Forelimb muscle (tissue), 1 donor: ENCODE results near the gene GLT8D1. TPM values are rescaled to one million over a fixed set of nuclear protein-coding genes. Genes with fewer than 3 reads are reported as not detected.

Experiments
- DNase-seq: peaks from one replicate; pipeline ENCODE4 v3.0.0-alpha.2; 2013; ENCODE audit warnings: low read depth
- polyA plus RNA-seq: library from polyadenylated mRNA; unstranded; fragments of 120-200 nt; gene quantifications from one replicate; pipeline ENCODE4 v1.2.1, GENCODE V29; 2013; ENCODE audit not compliant: insufficient read length

GLT8D1 gene
- polyA plus RNA-seq, 1 donor, result 63.7 TPM

DNA sequence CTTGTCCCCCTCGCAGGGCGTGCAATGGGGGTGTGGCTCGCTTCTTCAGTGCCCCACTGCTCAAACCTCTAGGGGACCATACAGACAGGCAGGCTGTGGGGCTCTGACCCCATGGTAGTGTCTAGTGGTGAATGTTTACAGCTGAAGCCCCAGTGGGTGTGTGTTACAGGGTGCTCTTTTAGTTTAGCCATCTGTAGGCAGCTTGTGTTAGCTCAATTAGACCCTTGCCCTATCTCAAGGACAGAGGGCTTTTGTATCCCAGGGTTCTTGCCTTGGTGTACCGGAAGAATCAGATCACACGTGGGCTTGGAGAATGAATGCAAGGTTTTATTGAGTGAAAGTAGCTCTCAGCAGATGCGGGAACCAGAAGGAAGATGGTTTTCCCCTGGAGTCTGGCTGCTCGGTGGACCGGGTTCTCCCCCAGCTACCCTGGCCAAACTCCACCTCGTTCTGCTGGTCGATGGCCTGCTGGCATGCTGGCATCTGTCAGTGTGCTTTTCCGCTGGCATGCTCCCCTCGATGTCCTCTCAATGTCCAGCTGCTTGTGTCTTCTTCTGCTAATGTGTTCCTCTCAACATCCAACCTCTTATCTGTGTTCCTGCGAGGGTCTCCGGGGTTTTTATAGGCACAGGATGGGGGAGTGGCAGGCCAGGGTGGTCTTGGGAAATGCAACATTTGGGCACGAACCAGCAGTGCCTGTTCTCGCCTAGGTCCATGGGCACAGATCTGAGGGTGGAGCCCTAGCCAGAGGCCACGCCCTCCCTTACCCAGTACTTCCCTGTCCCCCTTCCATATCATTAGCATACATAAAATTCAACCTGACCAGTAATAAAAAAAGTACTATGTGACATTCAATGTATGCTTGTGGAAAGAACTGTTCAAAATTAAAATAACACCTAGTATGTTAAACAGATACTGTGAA lies 7.0 kb upstream of the GLT8D1 start:
- no peak for DNase-seq

DNA sequence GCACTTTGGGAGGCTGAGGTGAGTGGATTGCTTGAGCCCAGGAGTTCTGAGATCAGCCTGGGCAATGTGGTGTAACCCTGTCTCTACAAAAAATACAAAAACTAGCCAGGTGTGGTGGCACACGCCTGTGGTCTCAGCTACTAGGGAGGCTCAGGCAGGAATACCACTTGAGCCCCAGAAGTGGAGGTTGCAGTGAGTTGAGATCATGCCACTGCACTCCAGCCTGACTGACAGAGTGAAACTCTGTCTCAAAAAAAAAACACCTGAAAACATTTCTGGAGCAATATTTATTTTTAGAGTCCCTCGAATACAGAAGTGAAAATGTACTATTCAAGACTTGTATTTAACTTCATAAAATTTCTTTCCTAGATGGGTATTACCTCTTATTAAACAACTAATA lies 4.9 kb upstream of the GLT8D1 start:
- DNase-seq, result no peak

DNA sequence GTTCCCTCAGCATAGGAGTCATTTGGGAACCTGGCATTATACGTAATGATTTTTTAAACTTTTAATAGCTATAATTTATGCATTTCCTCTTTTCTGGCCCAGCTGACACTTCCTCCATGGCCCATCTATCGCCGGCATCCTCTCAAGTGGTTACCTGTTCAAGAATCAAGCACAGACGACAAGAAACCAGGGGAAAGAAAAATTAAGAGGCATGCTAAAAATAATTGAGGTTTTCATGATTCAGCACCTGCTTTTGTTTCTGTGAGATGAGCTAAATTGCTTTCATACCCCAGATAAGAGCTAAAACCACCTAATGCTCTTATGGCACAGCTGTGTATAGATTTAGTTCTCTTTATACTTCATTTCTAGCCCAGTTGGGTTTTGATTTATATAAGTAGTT lies 2.0 kb upstream of the GLT8D1 start:
- no peak for DNase-seq

DNA sequence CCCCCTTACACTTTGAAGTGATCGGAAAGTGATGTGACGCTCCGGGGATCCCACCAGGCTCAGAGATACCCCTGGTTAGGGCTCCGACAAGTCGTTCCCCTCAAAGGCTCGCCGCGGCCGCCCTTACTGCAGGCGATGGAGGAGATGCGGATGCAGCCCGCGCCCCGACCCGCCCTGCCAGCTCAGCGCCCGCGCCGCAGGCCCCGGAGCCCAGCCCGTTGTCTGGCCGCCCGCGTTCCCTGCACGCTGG lies 228 bp downstream of the GLT8D1 start:
- DNase-seq, result no peak

DNA sequence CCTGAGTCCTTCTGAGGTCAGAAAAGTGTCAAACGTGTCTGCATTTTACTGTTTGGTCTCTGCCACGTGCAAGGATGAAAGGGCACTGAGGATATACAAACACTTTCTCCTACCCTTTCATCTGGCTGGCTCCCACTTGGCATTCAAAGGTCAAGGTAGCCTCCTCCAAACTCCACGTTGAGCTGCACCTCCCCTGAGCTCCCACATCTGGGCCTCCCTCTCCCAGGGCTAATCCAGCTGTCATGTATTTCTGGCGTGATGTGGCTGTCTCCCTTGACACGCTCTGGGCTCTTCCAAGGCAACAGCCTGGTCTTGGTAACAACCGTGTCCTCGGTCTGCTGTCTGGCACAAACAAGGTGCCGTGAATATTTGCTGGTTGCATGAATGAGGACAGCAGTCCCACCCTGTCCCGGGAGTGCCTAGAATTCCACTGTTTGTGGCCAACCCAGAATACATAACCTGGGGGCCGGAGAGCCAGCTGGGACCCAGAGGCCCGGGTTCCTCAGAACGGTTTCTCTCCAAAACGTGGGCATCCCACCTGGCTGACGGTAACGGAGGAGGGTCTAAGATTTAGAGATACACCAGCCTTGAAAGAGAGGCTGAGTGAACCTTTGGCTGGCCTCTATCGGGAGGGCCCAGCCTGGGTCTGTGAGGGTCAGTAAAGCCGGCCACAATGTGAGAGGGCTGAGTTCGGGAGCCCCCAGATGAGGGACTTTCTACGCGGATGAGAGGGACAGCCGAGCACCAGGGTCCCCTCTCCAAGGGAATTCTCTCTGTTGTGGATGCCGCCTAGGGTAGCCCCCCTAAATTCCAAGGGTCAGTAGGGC lies 767 bp downstream of the GLT8D1 start:
- no peak for DNase-seq

DNA sequence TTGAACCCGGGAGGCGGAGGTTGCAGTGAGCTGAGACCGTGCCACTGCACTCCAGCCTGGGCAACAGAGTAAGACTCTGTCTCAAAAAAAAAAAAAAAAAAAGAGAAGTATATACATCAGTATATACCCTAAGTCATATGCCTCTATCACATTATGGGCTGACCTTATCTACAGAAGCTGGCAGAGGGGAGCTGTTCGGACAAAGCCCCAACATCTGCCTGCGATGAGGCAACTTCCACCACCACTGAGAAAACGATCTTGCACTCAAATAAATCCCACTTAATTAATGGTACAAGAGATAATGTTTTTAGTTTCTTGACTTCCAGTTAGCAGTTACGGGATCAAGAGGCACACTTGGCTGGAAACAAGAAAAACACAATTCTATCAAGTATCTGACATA lies 2.2 kb downstream of the GLT8D1 start:
- no peak for DNase-seq

DNA sequence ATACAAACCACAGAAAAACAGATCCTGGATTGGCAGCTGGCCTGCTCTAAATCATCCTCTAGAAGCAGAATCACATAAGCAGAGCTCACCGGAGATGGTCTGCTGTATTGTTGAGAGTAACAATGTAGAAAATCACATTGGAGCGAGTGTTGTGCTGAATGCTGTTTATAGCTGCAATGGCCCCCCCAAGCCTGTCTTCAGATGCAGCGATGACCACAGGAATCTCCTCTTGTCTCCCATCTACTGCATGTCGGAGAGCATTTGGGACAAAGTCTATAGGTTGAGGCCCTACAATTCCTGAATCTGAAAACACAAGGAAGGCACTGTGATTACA lies 8.0 kb downstream of the GLT8D1 start:
- DNase-seq, result no peak

DNA sequence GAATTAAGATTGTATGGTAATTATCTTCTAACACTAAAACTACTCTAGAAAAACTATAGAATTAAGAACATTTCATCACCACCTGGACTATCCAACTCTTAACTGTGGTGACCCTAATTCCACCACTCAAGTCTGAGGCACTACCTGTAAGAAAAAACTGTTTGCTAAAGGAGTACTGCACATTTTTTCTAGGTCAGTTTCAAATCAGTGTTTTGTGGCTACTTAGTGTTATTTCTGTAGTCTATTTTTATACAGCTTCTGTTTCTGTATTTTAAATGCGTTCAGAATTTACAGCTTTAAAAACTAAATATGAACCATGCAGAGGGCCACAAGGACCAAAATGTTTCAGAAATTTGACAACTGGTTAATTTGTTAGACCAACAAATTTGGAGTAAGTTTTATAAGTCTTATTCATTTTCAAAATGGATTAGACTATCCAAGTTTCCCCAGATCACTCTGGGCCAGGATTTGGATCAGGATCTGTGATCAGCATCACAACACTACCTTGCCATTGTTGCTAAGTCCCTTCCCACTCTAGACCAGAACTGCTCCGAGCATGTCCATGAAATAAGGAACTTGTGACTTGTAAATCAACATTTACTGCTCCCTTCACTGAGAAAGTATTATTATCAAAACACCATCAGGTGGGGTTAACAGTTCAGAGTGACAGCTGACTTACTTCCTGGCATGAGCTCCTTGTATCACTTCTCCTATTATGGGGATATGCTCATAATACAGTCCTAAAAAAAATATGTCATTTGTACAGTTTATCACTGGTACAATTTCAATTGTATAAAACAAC lies 8.6 kb downstream of the GLT8D1 start:
- DNase-seq, result no peak

DNA sequence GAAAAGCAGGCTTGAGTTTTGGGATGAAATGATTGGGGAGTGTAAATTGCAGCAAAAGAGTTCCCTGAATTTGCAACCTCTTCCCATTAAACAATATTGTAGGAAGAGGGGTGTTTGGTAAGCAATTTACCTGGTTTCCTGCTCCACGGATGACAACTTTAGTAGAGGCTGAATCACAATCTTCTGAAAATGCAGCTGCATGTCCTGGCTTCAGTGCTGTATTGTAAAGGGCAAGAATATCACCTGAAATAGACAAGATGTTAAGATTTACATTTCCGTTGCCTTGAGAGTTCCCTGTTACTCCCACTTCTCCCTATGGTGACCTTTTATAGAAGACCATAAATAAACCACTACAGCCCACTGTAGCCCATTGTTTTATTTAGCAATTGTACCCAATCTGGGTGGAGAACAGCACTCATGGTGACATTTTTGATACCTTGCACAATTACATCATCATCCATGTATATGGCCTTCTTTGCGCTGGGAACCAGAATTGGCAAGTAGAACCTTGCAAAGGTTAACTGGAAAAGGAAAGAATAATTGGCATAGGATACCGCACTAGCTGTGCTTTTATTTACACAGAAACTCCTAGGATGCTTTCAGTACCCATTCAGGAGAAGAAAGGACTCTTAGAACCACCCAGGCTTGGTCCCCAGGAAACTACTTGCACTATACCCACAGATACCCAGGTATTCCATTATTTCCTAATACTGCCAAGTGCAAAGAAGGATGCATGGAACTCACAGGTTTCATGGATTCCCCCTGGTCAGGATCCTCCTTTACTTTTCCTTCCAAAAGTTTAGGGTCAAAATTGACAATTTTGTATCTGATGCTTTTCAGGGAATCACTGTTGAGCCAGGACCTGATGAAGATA lies 9.6 kb downstream of the GLT8D1 start:
- DNase-seq, result no peak

DNA sequence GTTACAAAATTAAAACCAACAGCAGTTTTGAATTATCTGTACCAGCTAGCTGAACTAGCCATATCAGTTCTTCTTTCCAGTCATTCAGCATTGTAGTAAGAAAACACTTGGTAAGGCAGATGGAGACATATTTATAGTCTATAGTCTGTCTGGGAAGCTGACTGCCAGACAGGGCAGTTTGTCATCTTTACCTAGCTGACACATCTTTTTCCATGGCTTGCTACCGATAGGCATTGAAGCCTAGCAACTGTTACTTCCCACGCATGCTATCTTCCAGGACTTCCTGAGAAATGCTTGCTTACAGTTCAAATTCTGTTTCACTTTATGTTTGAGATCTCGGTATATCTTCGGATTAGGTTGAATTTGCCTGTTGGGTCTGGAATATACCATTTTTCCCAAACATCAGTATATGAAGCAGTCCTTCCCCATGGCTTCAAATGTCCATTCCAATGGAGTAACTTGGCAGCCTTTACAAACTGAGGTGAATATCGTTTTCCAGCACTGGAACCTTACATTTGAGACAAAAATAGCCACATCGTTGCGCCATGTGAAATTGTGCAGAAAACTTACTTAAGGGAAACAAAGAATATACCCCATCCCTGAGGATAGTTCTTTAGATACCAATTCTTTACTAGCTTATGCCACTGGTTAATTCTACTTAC lies 10.9 kb downstream of the GLT8D1 start:
- no peak for DNase-seq

DNA sequence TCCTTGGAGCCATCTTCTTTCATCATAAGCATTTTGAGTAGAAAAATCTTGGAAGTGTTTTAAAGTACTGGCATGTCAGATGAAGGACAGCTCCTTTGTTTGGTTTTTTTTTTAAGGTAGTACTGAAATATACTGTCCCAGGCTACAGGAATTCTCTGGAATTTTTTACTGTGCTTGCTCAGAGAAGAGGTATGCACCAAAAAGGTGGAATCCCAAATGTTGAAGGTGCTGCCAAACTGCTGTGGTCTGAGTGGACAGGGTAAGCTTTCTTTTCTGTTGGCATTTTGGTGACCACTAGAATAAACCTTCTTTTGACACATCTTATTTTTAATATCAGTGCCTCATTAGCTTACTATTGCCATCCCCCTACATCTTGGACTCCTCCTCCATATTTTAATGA lies 12.5 kb downstream of the GLT8D1 start:
- DNase-seq, result no peak

DNA sequence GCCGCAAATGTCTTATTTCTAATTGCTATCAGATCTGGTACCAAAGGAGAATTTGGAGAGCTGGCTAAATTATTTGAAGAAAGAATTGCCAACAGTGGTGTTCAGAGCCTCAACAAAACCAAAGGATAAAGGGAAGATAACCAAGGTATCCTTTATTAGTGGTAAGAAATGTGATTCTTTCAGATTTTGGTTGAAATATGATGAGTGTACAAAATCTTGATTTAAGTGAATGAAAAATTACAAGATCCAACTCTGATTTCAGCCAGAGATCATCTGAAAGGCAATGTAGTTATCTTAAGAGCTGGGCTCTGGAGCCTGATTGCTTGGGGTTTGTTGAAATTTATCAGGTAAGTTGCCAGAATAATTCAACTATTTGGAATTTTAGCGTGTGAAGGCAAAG lies 15.0 kb downstream of the GLT8D1 start:
- DNase-seq, result no peak

DNA sequence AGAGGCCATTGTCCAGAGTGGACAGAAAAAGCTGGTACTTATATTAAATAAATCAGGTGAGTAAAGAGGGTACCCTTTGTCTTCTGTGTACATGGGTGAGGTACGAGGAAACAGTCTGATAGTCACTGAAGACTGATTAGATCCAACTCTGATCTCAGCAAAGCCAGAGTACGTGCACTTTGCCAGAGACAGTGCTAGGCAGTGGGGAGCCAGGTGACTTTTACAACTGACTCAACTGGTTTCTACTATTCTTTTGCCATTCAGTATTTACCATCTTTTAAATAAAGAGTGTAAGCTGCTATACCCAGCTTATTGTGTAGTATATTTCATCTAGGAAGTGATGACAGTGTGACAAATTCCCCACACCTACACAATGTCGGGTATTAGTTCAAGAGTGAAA lies 16.4 kb downstream of the GLT8D1 start:
- no peak for DNase-seq

DNA sequence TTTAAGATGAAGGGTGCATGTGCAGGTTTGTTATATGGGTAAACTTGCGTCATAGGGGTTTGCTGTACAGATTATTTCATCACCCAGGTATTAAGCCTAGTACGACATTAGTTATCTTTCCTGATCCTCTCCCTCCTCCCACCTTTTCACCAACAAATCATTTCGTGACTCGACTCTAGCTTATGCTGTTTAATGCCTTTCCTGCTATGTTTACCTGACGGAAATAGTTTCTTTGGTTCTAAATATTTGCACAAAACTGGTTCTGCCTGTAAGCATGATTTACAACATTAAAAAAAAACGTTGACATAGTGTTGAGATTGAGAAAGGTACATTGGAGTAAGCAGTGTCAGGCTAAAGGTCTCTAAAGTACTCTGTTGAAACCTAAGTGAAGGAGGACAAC lies 17.3 kb downstream of the GLT8D1 start:
- no peak for DNase-seq

DNA sequence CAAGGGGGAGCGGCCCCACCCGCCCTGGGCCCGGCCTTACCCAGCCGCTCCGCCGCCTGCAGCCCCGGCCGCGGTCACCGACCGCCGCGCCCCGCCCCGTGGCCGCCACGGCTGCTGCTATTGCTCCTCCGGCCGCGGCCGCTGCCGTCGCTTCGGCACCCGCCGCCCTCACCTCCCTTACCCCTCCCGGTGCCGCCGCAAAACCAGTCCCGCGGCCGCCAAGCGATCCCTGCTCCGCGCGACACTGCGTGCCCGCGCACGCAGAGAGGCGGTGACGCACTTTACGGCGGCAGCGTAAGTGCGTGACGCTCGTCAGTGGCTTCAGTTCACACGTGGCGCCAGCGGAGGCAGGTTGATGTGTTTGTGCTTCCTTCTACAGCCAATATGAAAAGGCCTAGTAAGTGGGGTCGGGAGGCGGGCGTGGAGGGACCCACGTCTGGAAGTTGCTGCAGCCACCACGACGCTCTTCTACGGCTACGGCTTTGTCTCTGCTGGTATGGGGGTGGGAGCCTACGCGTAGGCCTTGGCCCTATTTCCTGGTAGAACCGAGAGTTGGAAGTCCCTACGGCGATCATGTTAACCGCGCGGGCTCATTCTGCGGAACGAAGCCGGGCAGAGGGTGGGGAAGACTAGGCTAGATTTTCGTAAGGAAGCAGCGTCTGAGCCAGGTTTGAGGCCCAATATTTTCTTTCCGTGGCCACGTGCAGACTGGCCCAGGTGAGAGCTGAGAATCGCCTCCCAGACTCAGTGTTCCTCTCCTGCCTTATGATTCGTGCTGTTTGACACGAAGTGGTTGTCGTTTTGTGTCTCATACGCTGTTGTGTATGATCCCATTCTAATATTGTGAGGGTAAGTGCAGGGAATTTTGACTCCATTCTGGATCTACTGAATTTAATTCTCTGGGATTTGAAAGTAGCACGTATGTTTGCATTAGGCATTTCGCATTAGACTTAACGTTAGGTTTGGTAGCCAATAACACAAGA lies 19.6 kb downstream of the GLT8D1 start, which contains the start of the genes GNL3 and PBRM1:
GNL3 (plus strand) TSS at position 324 of the 983 bp plus-strand sequence; CDS start at position 385, 61 bp downstream.
PBRM1 (minus strand) TSS at position 205 of the 983 bp plus-strand sequence.
- DNase-seq, result peak; percentile 95

DNA sequence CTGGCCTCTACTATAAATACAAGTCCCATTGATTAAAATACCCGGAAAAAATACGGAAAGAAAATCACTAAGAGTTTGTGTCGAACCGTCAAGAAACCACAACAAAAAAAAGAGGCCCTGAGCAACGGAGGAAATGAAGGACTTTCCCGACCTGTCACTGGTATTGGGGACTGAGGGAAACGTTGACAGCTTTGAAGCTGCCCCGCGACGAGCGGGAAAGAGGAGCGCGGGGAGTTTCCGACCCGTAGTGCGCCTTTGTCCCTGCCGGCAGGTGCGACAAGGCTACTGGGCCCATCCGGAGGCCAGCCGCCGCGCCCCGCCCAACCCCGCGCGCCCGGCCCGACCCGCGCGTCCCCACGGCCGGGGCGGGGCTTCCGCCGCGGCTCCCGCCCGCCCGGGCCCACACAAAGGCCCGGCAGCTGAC lies 20.3 kb downstream of the GLT8D1 start:
- DNase-seq, result no peak

DNA sequence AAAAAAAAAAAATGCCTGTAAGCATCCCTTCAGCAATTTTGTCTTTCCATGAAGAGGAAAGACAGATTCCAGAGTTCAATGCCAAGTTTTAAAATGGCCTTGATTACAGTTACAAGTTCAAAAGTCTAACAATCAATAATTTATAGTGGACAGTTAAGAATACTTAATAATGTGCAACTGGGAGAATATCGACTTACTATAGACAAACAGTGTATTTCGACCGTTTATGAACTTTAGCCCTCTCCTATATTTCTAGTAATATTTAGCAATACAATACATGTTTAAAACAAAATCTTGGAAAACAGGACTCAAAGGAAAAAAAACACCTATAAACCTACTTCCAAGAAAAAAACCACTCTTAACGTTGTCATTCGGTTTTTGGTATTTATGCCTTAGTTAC lies 21.4 kb downstream of the GLT8D1 start:
- no peak for DNase-seq

DNA sequence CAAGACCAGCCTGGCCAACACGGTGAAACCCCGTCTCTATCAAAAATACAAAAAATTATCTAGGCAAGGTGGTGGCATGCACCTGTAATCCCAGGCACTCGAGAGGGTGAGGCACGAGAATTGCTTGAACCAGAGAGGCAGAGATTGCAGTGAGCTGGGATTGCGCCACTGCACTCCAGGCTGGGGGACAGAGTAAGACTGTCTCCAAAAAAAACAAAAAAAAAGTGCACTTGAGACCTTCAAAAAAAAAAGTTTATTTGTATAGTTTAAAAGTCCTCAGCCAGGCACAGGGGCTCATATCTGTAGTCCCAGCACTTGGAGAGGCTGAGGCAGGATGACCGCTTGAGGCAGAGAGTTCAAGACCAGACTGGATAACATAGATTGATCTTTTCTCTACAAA lies 22.0 kb downstream of the GLT8D1 start:
- no peak for DNase-seq

DNA sequence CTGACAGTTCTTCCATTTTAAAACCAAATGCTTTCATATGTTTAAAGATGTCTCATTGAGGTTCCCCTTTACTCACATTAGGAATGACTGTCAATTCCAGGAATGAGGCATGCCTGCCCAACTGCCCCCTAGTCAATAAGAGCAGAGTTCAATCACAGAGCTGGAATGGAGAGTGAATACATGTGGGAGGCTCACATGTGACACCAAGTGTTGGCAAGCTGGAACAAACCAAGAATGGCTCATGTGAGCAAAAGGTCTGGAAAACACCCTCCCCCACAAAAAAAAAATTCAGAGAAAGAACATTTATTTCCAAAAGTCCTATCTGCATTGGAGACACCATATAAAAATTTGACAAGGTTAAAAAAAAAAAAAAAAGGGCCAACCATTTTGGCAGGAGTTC lies 23.6 kb downstream of the GLT8D1 start:
- no peak for DNase-seq

DNA sequence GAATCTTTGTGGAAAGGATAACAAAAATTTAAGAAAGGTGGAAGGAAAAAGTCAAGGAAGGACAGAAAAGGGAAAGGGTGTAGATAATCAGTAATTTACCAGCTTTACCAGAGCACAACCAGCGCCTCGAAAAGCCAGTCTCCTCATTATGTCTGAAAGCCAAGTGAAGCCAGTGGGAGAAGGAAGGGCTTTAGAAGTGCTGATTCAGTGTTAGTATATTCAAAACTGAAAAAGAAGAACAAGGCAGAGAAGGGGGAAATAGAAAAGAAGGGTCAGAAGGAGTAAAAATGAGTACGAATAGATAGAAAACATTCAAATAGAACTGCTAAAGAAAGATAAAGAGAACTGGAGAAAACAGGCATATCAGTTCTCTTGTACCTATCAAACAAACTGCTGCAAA lies 24.0 kb downstream of the GLT8D1 start:
- no peak for DNase-seq
